ENCODE results near the gene ACKR2. TPM values are rescaled to one million over a fixed set of nuclear protein-coding genes. Genes with fewer than 3 reads are reported as not detected.

Gene ACKR2
- polyA plus RNA-seq, 1 donor from 2014 or later = not detected

DNA sequence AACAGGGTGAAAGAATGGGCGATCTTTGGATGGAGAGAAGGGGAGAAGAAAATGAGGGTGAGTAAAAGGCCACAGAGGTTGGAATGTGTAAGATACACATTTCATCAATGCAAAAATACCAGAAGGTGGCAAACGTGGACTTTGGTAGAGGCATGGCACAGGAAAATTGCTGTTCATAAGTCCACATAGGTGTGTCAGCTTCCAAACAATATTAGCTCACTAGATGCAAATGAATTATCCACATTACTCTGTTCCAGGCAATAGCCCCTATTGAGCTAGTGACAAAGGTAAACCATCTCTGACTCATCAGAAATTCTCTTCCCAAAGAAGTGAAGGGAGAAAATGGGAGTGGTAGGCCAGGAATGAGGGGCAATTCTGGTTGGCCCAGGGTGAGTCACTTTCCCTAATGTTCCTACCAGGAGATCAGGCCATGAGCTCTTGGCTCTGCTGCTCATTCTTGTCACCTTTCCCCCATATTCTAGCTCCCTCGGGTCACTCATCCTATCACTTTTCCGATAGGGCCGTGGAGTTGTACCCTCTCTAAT, 19.9 kb downstream of the ACKR2 start:
- Histone ChIP-seq H3K9ac (ENCODE audit: low read length) (no peak overlapping the region), H4K20me1 (ENCODE audit: insufficient read depth) (no peaks in the 10 kb centered on the region)

DNA sequence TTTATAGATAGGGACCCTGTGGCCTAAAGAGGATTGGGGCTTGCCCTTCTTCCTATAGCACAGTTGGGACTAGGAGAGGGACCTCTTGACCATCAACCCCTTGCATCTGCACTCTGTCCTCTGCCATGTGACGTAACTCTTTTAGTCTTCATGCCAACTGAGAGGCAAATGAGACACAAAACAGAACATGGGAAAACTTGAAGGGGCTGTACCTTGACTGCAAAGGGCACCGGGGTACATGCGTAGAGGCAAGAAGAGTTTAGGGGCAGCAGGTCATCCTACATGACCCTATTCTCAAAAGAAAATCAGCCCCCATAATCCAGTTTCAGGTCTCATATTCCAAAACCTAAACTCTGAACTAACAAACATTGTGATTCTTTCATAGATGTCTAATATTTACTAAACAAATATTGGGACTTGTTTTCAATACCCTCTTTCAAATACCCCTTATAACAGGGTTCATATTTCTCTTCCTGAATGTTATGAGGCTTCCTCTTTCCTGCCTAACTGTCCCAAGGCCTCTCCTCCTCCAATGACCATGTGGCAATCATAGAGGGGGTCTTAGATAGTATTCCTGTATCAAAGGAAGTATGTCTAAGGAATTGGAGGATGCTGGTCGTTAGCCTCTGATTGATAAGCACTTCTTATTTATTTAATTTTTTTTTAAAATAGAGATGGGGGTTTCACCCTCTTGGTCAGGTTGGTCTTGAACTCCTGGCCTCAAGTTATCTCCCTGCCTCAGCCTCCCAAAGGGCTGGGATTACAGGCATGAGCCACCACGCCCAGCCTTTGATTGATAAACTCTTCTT, 20.6 kb downstream of the ACKR2 start:
- Histone ChIP-seq H3K79me2 (replicated peaks; ENCODE audit: insufficient read depth, low read length) (no peaks in the 10 kb centered on the region), H3K9me3 (ENCODE audit: low read length) (no peaks in the 10 kb centered on the region), H3K9ac (ENCODE audit: low read length) (no peak overlapping the region), H3K27me3 (ENCODE audit: insufficient read depth, low read depth, low read length) (no peaks in the 10 kb centered on the region), H3K36me3 (ENCODE audit: insufficient read depth, low read length) (no peaks in the 10 kb centered on the region), H3K9me2 (ENCODE audit: insufficient read depth, low read length) (no peaks in the 10 kb centered on the region), H3K4me2 (ENCODE audit: low read length) (no peak overlapping the region), H3K27ac (ENCODE audit: low read length) (no peak overlapping the region), H4K20me1 (ENCODE audit: insufficient read depth) (no peaks in the 10 kb centered on the region), H3F3A (ENCODE audit: insufficient read depth, low read length, poor library complexity, severe bottlenecking) (no peaks in the 10 kb centered on the region), H3K4me3 (ENCODE audit: low read length) (no peak overlapping the region), H2AFZ (ENCODE audit: low read depth, low read length) (no peak overlapping the region)
- TF ChIP-seq EP300 (conservative IDR thresholded peaks at IDR 0.05; ENCODE audit: poor library complexity, severe bottlenecking) (no peak), MXI1 (conservative IDR thresholded peaks at IDR 0.05; ENCODE audit: poor library complexity, severe bottlenecking) (no peak), TAF1 (IDR thresholded peaks at IDR 0.05; ENCODE audit: low read depth) (no peak), EZH2 (IDR thresholded peaks at IDR 0.05; ENCODE audit: borderline replicate concordance, insufficient read depth, low read length, poor library complexity, severe bottlenecking) (no peak), POLR2AphosphoS5 (IDR thresholded peaks at IDR 0.05) (no peak)
- TF ChIP-seq, protein P1, sequence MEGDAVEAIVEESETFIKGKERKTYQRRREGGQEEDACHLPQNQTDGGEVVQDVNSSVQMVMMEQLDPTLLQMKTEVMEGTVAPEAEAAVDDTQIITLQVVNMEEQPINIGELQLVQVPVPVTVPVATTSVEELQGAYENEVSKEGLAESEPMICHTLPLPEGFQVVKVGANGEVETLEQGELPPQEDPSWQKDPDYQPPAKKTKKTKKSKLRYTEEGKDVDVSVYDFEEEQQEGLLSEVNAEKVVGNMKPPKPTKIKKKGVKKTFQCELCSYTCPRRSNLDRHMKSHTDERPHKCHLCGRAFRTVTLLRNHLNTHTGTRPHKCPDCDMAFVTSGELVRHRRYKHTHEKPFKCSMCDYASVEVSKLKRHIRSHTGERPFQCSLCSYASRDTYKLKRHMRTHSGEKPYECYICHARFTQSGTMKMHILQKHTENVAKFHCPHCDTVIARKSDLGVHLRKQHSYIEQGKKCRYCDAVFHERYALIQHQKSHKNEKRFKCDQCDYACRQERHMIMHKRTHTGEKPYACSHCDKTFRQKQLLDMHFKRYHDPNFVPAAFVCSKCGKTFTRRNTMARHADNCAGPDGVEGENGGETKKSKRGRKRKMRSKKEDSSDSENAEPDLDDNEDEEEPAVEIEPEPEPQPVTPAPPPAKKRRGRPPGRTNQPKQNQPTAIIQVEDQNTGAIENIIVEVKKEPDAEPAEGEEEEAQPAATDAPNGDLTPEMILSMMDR (IDR thresholded peaks at IDR 0.05; ENCODE audit: poor library complexity, severe bottlenecking) = no peak

More for the DNA sequence above, 19.9 kb downstream of the ACKR2 start:
- Histone ChIP-seq H3K4me2 (ENCODE audit: low read length) (no peak overlapping the region), H3K4me3 (ENCODE audit: low read length) (no peak overlapping the region), H3K9me3 (ENCODE audit: low read length) (no peaks in the 10 kb centered on the region), H3K9me2 (ENCODE audit: insufficient read depth, low read length) (no peaks in the 10 kb centered on the region), H3K79me2 (replicated peaks; ENCODE audit: insufficient read depth, low read length) (no peaks in the 10 kb centered on the region), H3K36me3 (ENCODE audit: insufficient read depth, low read length) (no peaks in the 10 kb centered on the region), H2AFZ (ENCODE audit: low read depth, low read length) (no peak overlapping the region), H3F3A (ENCODE audit: insufficient read depth, low read length, poor library complexity, severe bottlenecking) (no peaks in the 10 kb centered on the region), H3K27me3 (ENCODE audit: insufficient read depth, low read depth, low read length) (no peaks in the 10 kb centered on the region), H3K27ac (ENCODE audit: low read length) (no peak overlapping the region)
- no peak for TF ChIP-seq REST (IDR thresholded peaks at IDR 0.05; ENCODE audit: borderline replicate concordance)
- no peak for TF ChIP-seq RAD21 (conservative IDR thresholded peaks at IDR 0.05)
- TF ChIP-seq, protein P1 (IDR thresholded peaks at IDR 0.05; ENCODE audit: poor library complexity, severe bottlenecking) = no peak
- no peak for TF ChIP-seq SMC3 (conservative IDR thresholded peaks at IDR 0.05; ENCODE audit: poor library complexity)
- TF ChIP-seq EP300 (conservative IDR thresholded peaks at IDR 0.05; ENCODE audit: poor library complexity, severe bottlenecking) = no peak
- TF ChIP-seq MXI1 (conservative IDR thresholded peaks at IDR 0.05; ENCODE audit: poor library complexity, severe bottlenecking) = no peak
- no peak for TF ChIP-seq EZH2 (IDR thresholded peaks at IDR 0.05; ENCODE audit: borderline replicate concordance, insufficient read depth, low read length, poor library complexity, severe bottlenecking)
- no peak for TF ChIP-seq POLR2AphosphoS5 (IDR thresholded peaks at IDR 0.05)
- TF ChIP-seq TAF1 (IDR thresholded peaks at IDR 0.05; ENCODE audit: low read depth) = no peak

Data from neural cell (in vitro differentiated cells).